ENCODE results near the gene IVD. TPM values are rescaled to one million over a fixed set of nuclear protein-coding genes. Genes with fewer than 3 reads are reported as not detected.

Gene IVD
- total RNA-seq, 2 experiments from 2014 or later = 92.4 to 95.2 TPM

DNA sequence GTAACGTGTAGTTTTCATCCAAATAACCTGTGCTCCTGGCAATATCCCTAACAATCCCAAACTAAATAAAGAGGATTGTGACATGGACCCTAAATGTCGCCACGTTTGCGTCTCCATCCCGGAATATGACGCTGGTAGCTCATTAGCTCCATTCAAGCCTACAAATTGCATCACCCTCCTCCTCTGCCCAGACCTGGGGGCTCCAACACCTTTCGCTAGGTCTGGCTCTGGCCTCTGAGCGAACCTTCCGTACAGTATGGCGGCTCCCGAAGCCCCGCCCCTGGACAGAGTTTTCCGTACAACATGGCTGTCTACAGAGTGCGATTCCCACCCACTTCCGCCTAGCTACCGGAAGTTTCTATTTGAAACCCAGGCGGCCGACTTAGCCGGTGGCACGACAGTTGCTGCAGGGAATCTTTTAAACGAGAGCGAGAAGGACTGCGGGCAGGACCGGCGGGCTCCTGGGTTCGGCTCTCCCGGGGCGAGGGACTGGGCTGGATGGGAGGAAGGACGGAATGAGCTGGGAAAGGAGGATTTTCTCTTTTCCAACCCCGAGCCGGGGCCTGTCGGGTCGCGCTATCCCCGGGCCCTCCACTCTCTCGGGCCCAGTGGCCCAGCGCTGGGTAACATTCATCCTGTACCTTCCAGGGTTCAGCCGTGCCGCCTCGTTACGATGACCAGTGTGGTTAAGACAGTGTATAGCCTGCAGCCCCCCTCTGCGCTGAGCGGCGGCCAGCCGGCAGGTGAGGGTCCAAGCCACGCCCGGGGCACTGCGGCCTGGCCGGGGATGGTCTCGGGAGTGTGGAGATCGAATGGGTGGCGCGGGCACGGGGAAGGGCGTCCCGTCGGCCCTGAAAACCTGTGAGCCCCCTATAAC is 22.8 kb upstream of the IVD start, which contains the start of gene KNSTRN:
TSS of gene KNSTRN (plus strand) at position 142 of the 877 bp plus-strand sequence. CDS start at position 257, 115 bp downstream.
- ATAC-seq (ENCODE audit: low read depth) (peak; percentile 97), DNase-seq (peak; percentile 86)
- H3K27me3 Mint-ChIP-seq = peaks cover 8% of the 10 kb centered on the region
- H3K9me3 Mint-ChIP-seq = no peaks in the 10 kb centered on the region
- H3K27ac Mint-ChIP-seq = peak within 1 kb of the TSS; percentile 93
- peak within 1 kb of the TSS; percentile 99 for H3K4me3 Mint-ChIP-seq
- POLR2A ChIA-PET = interaction anchor here (1.0 to 3.3 kb wide), 5 partner anchors 10 to 36 kb away, joined by 3 to 31 read pairs (median 4); partner anchors contain the start of genes DISP2 and IVD
- H3K4me1 Mint-ChIP-seq = peaks cover 23% of the 10 kb centered on the region
- peaks cover 35% of the 10 kb centered on the region for H3K36me3 Mint-ChIP-seq

DNA sequence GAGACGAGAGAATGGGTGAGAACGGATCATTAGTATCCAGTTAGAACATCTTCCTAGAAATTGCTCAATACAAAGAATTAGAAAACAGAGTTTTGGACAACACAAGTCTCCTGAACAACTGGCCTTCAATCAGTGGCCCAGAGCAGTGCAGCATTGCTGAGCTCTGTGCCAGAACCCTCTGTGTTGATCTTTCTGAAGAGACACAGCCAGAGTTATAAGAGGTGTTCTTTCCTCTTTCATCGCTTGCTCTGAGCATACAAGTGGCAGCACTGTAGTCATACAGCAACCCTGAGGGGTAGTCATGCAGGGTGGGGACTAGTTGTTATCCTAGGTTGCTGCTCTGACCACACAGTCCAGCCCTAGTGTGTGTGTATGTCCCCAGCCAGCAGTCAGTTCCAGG is 19.1 kb upstream of the IVD start:
- peaks cover 59% of the 10 kb centered on the region for H3K36me3 Mint-ChIP-seq
- peaks cover 25% of the 10 kb centered on the region for H3K4me1 Mint-ChIP-seq
- POLR2A ChIA-PET = interaction anchor here (1.7 kb wide), 1 partner anchor 19 kb away, joined by 6 read pairs; the partner anchor contains the start of gene IVD
- no peaks in the 10 kb centered on the region for H3K9me3 Mint-ChIP-seq
- no peak overlapping the region for H3K4me3 Mint-ChIP-seq
- ATAC-seq (ENCODE audit: low read depth) = no peak
- no peak for DNase-seq
- no peak overlapping the region for H3K27ac Mint-ChIP-seq
- H3K27me3 Mint-ChIP-seq = no peaks in the 10 kb centered on the region

DNA sequence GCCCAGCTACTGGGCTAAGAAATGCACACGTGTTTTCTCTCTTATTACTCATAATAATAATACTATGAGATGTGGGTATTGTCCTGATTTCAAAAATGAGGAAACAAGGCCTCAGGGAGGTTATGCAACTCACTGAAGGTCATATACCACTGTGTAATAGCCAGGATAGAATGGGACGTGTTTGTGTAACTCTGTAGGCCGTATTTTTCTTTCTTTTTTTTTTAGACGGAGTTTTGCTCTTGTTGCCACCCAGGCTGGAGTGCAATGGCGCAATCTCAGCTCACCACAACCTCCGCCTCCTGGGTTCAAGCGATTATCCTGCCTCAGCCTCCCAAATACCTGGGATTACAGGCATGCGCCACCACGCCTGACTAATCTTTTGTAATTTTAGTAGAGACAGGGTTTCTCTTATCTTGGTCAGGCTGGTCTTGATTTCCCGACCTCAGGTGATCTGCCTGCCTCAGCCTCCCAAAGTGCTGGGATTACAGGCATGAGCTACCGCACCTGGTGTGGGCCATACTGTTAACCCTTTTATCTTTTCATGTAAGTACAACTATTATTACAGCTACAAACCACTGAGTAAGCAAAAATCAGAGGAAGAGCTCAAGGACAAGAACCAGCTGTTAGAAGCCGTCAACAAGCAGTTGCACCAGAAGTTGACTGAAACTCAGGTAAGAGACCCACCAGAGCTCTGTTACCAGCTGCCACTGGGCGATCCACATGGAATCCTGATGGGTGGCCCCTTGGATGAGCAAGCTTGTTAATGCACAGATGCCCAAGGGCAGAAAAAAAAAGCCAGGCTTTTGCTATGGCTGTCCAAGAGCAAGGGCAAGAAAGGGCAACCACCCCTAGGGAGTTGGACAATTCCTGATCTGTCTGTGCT is 16.4 kb upstream of the IVD start:
- DNase-seq (no peak), ATAC-seq (ENCODE audit: low read depth) (no peak)
- POLR2A ChIA-PET = interaction anchor here (1.4 kb wide), 1 partner anchor 9 kb away, joined by 6 read pairs; no protein-coding TSS in a partner anchor
- no peaks in the 10 kb centered on the region for H3K27me3 Mint-ChIP-seq
- H3K36me3 Mint-ChIP-seq = peaks cover 68% of the 10 kb centered on the region
- peaks cover 13% of the 10 kb centered on the region for H3K4me1 Mint-ChIP-seq
- no peak overlapping the region for H3K27ac Mint-ChIP-seq
- H3K4me3 Mint-ChIP-seq = no peak overlapping the region
- no peaks in the 10 kb centered on the region for H3K9me3 Mint-ChIP-seq

DNA sequence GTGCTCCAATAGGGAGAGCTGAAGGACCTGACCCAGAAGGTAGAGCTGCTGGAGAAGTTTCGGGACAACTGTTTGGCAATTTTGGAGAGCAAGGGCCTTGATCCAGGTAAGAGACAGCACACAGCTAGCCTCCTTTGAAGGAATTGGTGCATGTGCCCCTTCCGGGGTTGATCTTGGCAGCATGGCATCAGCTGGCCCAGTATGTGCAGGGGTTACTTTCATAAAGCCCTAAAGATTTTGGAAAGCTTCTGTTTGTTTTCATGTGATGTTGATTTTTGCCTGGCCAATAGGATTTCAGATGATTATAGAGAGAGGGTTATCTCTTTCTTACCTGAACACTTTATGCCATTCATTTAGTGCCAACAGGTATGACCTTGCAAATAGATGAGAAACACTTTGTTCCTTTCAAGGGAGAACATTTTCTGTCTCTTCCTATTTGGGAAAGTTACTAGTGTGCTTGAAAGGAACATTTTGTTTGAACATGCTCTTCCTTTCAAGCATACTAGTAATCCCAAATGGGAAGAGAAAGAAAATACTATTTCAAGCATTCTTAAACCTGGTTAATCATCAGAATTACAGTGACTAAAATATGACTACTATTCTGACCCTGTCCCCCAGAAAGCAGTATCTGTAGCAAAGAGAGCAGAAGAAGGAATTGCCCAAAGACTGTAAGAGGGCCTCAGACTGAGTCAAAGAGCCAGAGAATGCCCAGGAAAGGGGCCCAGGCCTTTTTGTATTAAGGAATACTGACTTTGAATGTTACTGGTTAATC is 15.6 kb upstream of the IVD start:
- peaks cover 62% of the 10 kb centered on the region for H3K36me3 Mint-ChIP-seq
- no peak overlapping the region for H3K27ac Mint-ChIP-seq
- H3K4me1 Mint-ChIP-seq = peaks cover 6% of the 10 kb centered on the region
- POLR2A ChIA-PET = interaction anchor here (1.4 kb wide), 1 partner anchor 8 kb away, joined by 6 read pairs; no protein-coding TSS in a partner anchor
- DNase-seq = no peak
- no peak overlapping the region for H3K4me3 Mint-ChIP-seq
- no peaks in the 10 kb centered on the region for H3K9me3 Mint-ChIP-seq
- H3K27me3 Mint-ChIP-seq = no peaks in the 10 kb centered on the region
- ATAC-seq (ENCODE audit: low read depth) = no peak

DNA sequence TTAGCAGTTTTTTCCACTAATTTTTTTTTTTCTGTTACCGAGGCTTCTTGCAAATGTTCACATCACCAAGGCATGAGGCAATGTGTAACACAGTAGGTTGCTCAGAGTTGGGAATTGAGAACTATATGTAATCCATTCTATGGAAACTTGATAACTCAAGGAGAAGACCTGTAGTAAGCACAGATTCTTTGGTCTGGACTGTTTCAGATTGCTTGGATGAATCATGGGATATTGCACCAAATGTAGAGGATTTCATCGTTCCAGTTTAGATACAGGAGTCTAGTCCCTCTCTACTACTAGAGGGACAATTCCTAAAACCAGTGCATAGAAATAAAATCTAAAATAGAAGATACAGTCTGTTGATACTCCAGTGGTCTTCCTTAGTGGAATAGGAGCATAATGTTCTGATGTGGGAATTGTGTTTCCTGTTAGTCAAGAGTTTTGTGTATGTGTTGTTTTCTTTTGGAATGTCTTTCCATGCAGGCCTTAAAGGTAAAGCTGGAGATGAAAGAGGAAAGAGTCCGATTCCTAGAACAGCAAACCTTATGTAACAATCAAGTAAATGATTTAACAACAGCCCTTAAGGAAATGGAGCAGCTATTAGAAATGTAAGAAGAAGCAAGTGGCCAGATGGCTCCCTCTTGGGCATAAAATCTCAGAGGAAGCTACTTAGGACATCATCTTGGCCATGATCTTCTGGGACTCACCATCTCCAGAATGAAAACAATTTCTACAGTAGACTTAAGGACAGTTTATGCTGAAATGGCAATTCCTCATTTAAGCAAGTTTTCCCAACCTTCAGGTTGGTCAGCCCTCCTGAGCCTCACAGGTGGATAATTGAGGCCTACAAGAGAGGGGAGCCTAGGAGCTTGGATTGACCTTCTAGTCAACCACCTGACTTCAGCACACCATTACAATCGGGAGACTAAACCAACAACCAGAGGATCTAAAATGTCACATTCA is 12.3 kb upstream of the IVD start:
- H3K4me1 Mint-ChIP-seq = peaks cover 11% of the 10 kb centered on the region
- POLR2A ChIA-PET = interaction anchor here (1.0 kb wide), 1 partner anchor 11 kb away, joined by 4 read pairs; the partner anchor contains the start of gene KNSTRN
- H3K9me3 Mint-ChIP-seq = no peaks in the 10 kb centered on the region
- H3K4me3 Mint-ChIP-seq = no peak overlapping the region
- no peak overlapping the region for H3K27ac Mint-ChIP-seq
- H3K36me3 Mint-ChIP-seq = peaks cover 47% of the 10 kb centered on the region
- DNase-seq (no peak), ATAC-seq (ENCODE audit: low read depth) (no peak)
- no peaks in the 10 kb centered on the region for H3K27me3 Mint-ChIP-seq

DNA sequence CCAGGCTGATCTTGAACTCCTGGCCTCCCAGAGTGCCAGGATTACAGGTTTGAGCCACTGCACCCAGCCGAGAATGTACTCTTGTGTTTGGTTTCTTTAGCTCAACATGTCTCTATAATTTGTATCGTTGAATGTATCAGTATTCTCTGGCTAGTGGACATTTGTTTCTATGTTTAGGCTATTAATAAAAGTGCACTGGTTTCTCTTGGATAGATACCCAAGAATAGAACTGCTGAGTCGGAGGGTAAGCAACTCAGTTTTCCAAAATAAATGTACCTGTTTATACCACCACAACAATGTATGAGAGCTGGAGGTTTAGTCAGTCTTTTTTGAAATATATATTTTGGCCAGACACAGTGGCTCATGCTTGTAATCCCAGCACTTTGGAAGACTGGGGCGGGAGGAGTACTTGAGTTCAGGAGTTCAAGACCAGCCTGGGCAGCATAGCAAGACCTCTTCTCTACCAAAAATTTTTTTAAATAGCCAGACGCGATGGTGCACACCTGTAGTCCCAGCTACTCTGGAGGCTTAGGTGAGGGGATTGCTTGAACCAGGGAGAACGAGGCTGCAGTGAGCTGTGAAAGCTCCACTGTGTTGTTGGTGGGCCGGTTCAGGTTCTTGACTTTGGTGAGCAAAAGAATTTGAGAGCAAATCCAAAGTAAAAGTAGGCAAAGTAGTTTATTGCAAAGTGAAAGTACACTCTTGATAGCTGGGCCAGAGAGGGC is 7.7 kb upstream of the IVD start:
- DNase-seq = no peak
- Mint-ChIP-seq H3K4me1 (peaks cover 23% of the 10 kb centered on the region), H3K9me3 (no peaks in the 10 kb centered on the region), H3K27me3 (no peaks in the 10 kb centered on the region), H3K27ac (peak overlapping the region; percentile 83), H3K36me3 (peaks cover 21% of the 10 kb centered on the region), H3K4me3 (peak overlapping the region; percentile 78)
- no peak for ATAC-seq (ENCODE audit: low read depth)
- POLR2A ChIA-PET = interaction anchor here (0.7 to 2.2 kb wide), 7 partner anchors 8 to 464 kb away, joined by 3 to 15 read pairs (median 7); partner anchors contain the start of genes EIF2AK4, IVD and KNSTRN

DNA sequence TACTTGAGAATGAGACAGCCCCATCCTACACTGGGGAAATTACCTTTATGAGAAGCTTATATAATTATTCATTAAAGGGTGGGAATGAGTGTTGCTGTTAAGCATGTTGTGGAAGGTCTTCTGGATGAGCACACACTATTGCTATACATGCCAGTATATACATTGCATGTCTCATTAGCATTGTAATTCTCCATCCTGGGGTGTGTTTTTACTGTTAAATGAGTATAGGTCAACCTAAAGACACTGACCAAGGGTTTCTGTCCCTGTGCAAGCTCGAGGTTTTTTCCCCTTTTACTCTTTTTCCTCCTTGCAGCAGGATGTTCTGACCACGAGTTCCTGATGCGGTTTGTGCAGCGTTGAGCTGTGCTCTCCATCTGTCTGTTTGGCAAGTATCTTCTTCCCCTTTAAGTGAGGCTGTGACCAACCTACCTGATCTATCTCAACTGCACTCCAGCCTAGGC is 7.2 kb upstream of the IVD start:
- H3K4me1 Mint-ChIP-seq = peaks cover 23% of the 10 kb centered on the region
- H3K9me3 Mint-ChIP-seq = no peaks in the 10 kb centered on the region
- no peak for DNase-seq
- peak overlapping the region; percentile 78 for H3K4me3 Mint-ChIP-seq
- H3K36me3 Mint-ChIP-seq = peaks cover 18% of the 10 kb centered on the region
- no peaks in the 10 kb centered on the region for H3K27me3 Mint-ChIP-seq
- peak; percentile 87 for ATAC-seq (ENCODE audit: low read depth)
- H3K27ac Mint-ChIP-seq = peak overlapping the region; percentile 83
- POLR2A ChIA-PET = interaction anchor here (0.7 to 2.2 kb wide), 6 partner anchors 9 to 71 kb away, joined by 3 to 15 read pairs (median 6); partner anchors contain the start of gene KNSTRN

DNA sequence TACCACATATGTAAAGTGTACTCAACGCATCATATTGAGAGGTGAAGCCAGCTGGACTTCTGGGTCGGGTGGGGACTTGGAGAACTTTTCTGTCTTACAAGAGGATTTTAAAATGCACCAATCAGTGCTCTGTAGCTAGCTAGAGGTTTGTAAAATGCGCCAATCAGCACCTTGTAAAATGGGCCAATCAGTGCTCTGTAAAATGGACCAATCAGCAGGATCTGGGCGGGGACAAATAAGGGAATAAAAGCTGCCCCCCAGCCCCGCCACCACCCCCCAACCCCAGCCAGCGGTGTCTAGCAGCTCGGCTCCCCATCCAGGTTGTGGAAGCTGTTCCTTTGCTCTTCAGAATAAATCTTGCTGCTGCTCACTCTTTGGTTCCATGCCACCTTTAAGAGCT is 6.2 kb upstream of the IVD start:
- Mint-ChIP-seq H3K4me1 (peaks cover 25% of the 10 kb centered on the region), H3K4me3 (no peak overlapping the region), H3K36me3 (peaks cover 12% of the 10 kb centered on the region), H3K9me3 (no peaks in the 10 kb centered on the region), H3K27me3 (no peaks in the 10 kb centered on the region), H3K27ac (peak overlapping the region; percentile 23)
- POLR2A ChIA-PET = interaction anchor here (0.6 to 1.8 kb wide), 6 partner anchors 8 to 727 kb away, joined by 3 to 8 read pairs (median 3); no protein-coding TSS in a partner anchor
- no peak for DNase-seq
- no peak for ATAC-seq (ENCODE audit: low read depth)

DNA sequence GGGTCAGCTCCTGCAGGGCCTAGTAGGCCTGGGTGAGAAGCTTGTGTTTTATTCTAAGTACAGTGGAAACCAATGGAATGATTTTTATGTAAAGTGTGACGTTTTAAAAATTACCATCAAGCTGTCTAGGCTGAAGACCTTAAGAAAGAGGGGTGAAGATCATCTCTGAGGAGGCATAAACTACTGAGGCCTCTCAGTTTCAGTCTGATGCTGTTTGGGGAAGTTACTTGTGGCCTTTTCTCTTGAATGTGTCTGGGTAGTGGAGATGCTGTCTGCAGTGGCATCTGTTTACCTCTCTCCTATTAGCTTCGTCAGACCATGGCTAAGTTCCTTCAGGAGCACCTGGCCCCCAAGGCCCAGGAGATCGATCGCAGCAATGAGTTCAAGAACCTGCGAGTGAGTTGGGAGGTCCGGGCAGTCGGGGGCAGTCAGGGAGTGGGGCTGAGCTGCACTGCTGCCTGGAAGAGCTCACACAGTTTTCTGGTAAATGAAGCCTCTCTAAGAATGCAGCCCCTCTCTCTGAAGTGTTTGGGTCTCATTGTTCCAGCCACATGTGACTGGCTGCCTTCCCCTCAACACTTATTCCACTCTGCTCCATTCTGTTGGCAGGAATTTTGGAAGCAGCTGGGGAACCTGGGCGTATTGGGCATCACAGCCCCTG is 1.9 kb downstream of the IVD start:
- POLR2A ChIA-PET = interaction anchor here (0.7 to 3.3 kb wide), 6 partner anchors 9 to 79 kb away, joined by 3 to 31 read pairs (median 4); partner anchors contain the start of genes DISP2 and KNSTRN
- ATAC-seq (ENCODE audit: low read depth) (no peak), DNase-seq (no peak)
- no peaks in the 10 kb centered on the region for H3K9me3 Mint-ChIP-seq
- H3K36me3 Mint-ChIP-seq = peaks cover 24% of the 10 kb centered on the region
- H3K27me3 Mint-ChIP-seq = no peaks in the 10 kb centered on the region
- H3K27ac Mint-ChIP-seq = peak overlapping the region; percentile 65
- peaks cover 32% of the 10 kb centered on the region for H3K4me1 Mint-ChIP-seq
- peak overlapping the region; percentile 59 for H3K4me3 Mint-ChIP-seq

DNA sequence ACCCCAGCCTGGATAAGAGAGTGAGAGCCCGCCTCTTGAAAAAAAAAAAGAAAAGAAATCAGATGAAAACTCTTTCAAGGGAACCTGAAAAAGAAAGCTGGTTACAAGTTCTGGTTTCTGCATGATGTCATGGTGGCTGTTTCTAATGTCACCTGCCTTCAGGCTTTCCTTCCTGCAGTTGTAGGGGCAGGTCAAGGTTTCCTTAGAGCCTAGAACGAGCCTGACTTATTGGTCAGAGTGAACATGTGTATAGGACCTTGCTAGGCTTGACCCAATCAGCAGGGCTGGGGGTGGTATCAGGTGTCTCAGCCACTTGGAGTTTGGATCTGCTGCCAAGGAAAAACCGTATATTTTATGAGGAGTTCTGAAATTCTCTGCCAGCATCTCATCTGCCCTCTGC is 3.8 kb downstream of the IVD start:
- H3K4me1 Mint-ChIP-seq = peaks cover 30% of the 10 kb centered on the region
- H3K36me3 Mint-ChIP-seq = peaks cover 30% of the 10 kb centered on the region
- no peaks in the 10 kb centered on the region for H3K27me3 Mint-ChIP-seq
- DNase-seq (no peak), ATAC-seq (ENCODE audit: low read depth) (no peak)
- POLR2A ChIA-PET = interaction anchor here (0.6 to 0.9 kb wide), 3 partner anchors 76 to 160 kb away, joined by 3 to 5 read pairs (median 3); partner anchors contain the start of gene RPUSD2
- peak overlapping the region; percentile 33 for H3K27ac Mint-ChIP-seq
- no peak overlapping the region for H3K4me3 Mint-ChIP-seq
- H3K9me3 Mint-ChIP-seq = no peaks in the 10 kb centered on the region
